Right lobe of liver (tissue), 6 donors: ENCODE data around the gene APBA3. TPM values are rescaled to one million over a fixed set of nuclear protein-coding genes. Genes with fewer than 3 reads are reported as not detected.

ENCODE experiments used
- ATAC-seq, 4 donors: fragments of 200-7000 bp; cut with Tn5 transposase; one replicate each; pipeline ENCODE4 v1.9.1; 2020; ENCODE audit warnings: mild to moderate bottlenecking in 4 of 4, moderate library complexity in 4 of 4
- DNase-seq, 3 donors: peaks; one replicate each; pipeline ENCODE4 v3.0.0-alpha.2; 2020
- H3K27ac ChIP-seq, 3 donors: fragments of 200-600 bp; one replicate each; pipeline ENCODE4 v1.8.0; 2022
- H3K27me3 ChIP-seq, 2 donors: fragments of 200-600 bp; one replicate each; pipeline ENCODE4 v1.8.0; 2022
- H3K36me3 ChIP-seq, 4 donors: fragments of 200-600 bp; sonication (generic) in 1 of 4; one replicate each; pipeline versions ENCODE4 v1.5.1 to v1.8.0; 2017 to 2022; ENCODE audit warnings: control low read depth in 1 of 4
- H3K4me1 ChIP-seq, 4 donors: fragments of 200-600 bp; sonication (generic) in 1 of 4; one replicate each; pipeline versions ENCODE4 v1.5.1 to v1.8.0; 2017 to 2022; ENCODE audit warnings: control low read depth in 1 of 4
- H3K4me3 ChIP-seq, 3 donors: fragments of 200-600 bp; one replicate each; pipeline ENCODE4 v1.8.0; 2022
- H3K9me3 ChIP-seq, 4 donors: fragments of 200-600 bp; sonication (generic) in 1 of 4; one replicate each; pipeline versions ENCODE4 v1.5.1 to v1.8.0; 2017 to 2022; ENCODE audit warnings: control low read depth in 1 of 4
- CTCF ChIP-seq, 4 donors: fragments of 200-600 bp in 3 of 4; fragments of 450-650 bp in 1 of 4; IDR thresholded peaks; one replicate each; pipeline versions ENCODE4 v1.5.1 to v1.8.0; 2016 to 2022; ENCODE audit warnings: antibody characterized with exemption in 4 of 4, mild to moderate bottlenecking in 2 of 4
- POLR2A ChIP-seq: fragments of 450-650 bp; IDR thresholded peaks from one replicate; pipeline ENCODE4 v1.6.1; 2017; ENCODE audit warnings: antibody characterized with exemption, mild to moderate bottlenecking
- WGBS: methylation state at CpG from one replicate; pipeline ENCODE4 v1.1.6; 2018; ENCODE audit warnings: low coverage, low lambda C conversion rate; ENCODE audit not compliant: insufficient coverage; ENCODE audit errors: missing lambda C conversion rate; 5-methylcytosine and 5-hydroxymethylcytosine counted together
- intact Hi-C, 2 donors: fragments of 100-400 bp; cut with DNase I; formaldehyde crosslinking; loops; one replicate each; pipeline versions ENCODE4 v1.11.2 to v1.14.1; 2022
- total RNA-seq, 6 experiments: library from RNA; depleted of rRNA in 2 of 6; stranded (reverse); fragments of >200 nt in 2 of 6; fragmentation: NEBNext Ultra II Directional in 3 of 6; extraction: Animal tissue kit (Norgen Biotek cat#: 25700) in 3 of 6; gene quantifications; one replicate each; pipeline versions ENCODE4 v1.1.0 to v1.2.4, GENCODE V29; 2016 to 2023
- donor health status: DM: no; HTN: yes; CAD: no.
- donor health status: DM: no; HTN: no; CAD: no.
- donor health status: DM: no; HTN: no; CAD: no.
- donor health status: DM: no; HTN: yes; CAD: no.
- donor health status: DM: no; HTN: yes; CAD: no.

APBA3 gene
- total RNA-seq, 6 experiments from 2014 or later, result 10.1 to 24.1 (median 12.6) TPM

DNA sequence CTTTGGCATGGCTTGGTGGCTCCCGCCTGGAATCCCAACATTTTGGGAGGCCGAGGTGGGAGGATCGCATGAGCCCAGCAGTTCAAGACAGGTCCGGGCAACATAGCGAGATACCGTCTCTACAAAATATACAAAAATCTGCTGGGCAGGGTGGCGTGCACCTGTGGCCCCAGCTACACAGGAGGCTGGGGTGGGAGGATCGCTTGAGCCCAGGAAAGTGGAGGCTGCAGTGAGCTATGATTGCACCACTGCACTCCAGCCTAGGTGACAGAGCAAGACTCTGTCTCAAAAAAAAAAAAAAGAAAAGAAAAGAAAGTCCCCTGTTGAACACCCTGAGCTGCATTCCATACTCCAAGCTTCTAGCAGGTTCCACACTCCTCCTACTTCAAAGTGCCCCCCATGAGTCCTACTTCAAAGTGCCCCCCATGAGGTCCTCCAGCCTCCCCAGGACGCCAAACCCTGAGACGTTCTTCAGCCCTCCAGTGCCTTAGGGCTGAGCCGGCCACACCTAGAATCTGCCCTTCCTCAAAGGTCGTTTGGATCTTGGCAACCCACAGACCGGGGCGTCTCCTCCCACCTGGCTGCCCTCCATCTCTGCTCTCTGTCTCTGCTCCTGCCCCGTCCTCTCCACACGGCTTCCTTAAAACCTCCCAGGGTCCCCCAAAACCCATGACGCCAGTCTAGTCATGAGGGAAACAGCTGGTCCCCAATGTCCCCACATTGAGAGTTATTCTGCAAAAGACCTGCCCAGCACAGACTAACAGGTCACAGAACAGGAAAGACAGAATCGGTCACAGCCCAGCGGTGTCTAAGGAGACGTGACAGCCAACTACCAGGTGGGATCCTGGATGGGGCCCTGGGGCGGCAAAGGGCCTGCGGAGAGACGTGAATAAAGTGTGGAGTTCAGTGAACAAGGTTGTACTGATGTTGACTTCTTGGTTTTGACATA lies 48.6 kb downstream of the APBA3 start:
- 36% methylated on average over 20 of the region's 23 CpGs for WGBS
- DNase-seq, result peak in 1 of 3 donors; percentile 64
- H3K9me3 ChIP-seq, result no peaks in the 10 kb centered on the region
- intact Hi-C loops, result no loop called here
- no peaks in the 10 kb centered on the region for H3K27me3 ChIP-seq
- TF ChIP-seq POLR2A (no peak), CTCF (IDR thresholded peaks at IDR 0.05) (no peak)
- H3K4me1 ChIP-seq, result peaks cover 0 to 30% (median 8%) of the 10 kb centered on the region in 4 donors
- ATAC-seq, result peak; percentile 8 to 48 (median 42)
- H3K36me3 ChIP-seq, result no peaks in the 10 kb centered on the region
- H3K27ac ChIP-seq, result no peak overlapping the region
- H3K4me3 ChIP-seq, result no peak overlapping the region

GRCh38 chr19:3710265-3710812 lies 51.2 kb downstream of the APBA3 start:
- WGBS, result 25% methylated on average over 11 of the region's 20 CpGs
- intact Hi-C loops, result no loop called here
- Histone ChIP-seq H3K4me1 (peaks cover 0 to 30% (median 9%) of the 10 kb centered on the region in 4 donors), H3K27me3 (no peaks in the 10 kb centered on the region), H3K4me3 (peak overlapping the region in 1 of 3 donors; percentile 10), H3K9me3 (no peaks in the 10 kb centered on the region), H3K27ac (no peak overlapping the region), H3K36me3 (no peaks in the 10 kb centered on the region)
- DNase-seq, result peak; percentile 93 to 96 (median 95)
- peak; percentile 69 to 79 (median 76) for ATAC-seq
- no peak for TF ChIP-seq CTCF (IDR thresholded peaks at IDR 0.05)
- TF ChIP-seq POLR2A, result no peak

- Histone ChIP-seq H3K9me3 (no peaks in the 10 kb centered on the region), H3K4me1 (peaks cover 0 to 28% (median 9%) of the 10 kb centered on the region in 4 donors), H3K36me3 (no peaks in the 10 kb centered on the region), H3K27me3 (no peaks in the 10 kb centered on the region), H3K4me3 (peak within 1 kb of the TSS; percentile 62 to 75 (median 73)), H3K27ac (peak within 1 kb of the TSS; percentile 47 to 86 (median 81))
- WGBS, result 0% methylated on average over 3 of the region's 24 CpGs
- peak; percentile 56 for TF ChIP-seq POLR2A
- TF ChIP-seq CTCF (IDR thresholded peaks at IDR 0.05), result no peak
- ATAC-seq (peak; percentile 79 to 85 (median 84)), DNase-seq (peak; percentile 83 to 92 (median 88))
- intact Hi-C loops, result loop anchor here in 1 of 2 donors (5.0 kb wide), 1 partner anchor 41 kb away; no protein-coding TSS in a partner anchor
These were observed 53.1 kb downstream of the APBA3 start, which contains the start of gene TJP3 for GRCh38 chr19:3708207-3708931. Gene TJP3 (plus strand): TSS chr19:3708384. CDS start chr19:3728433, 20,049 bp downstream.

DNA sequence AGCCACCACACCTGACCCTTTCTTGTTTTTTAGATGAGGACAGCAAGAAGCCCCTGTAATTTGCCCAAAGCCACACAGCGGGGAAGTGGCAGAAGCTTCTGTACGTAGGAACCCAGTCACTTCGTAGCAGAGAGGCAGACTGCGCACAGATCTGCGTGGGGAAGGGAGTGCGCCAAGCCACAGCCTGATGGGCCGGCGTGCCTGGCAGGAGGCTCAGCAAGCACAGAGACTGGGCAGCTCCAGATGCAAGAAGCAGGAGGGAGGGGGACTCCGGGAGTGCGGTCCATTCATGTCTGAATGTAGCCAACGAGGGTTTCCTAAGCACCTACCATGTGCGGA lies 53.7 kb downstream of the APBA3 start:
- no peaks in the 10 kb centered on the region for H3K27me3 ChIP-seq
- peak in 3 of 4 donors; percentile 15 to 40 (median 21) for ATAC-seq
- WGBS, result 47% methylated on average over 8 of the region's 12 CpGs

More for the DNA sequence above, 53.7 kb downstream of the APBA3 start:
- Histone ChIP-seq H3K27ac (peak overlapping the region in 2 of 3 donors; percentile 81 to 86), H3K9me3 (no peaks in the 10 kb centered on the region), H3K4me3 (peak overlapping the region; percentile 62 to 75 (median 73)), H3K36me3 (no peaks in the 10 kb centered on the region), H3K4me1 (peaks cover 0 to 23% (median 6%) of the 10 kb centered on the region in 4 donors)
- intact Hi-C loops, result loop anchor here in 1 of 2 donors (5.0 kb wide), 1 partner anchor 41 kb away; no protein-coding TSS in a partner anchor
- DNase-seq, result no peak
- TF ChIP-seq POLR2A (no peak), CTCF (IDR thresholded peaks at IDR 0.05) (no peak)
